HCT116 (cell line): ENCODE results near the gene MED9. TPM values are rescaled to one million over a fixed set of nuclear protein-coding genes. Genes with fewer than 3 reads are reported as not detected.

Experiments used
- ATAC-seq: fragments of 200-7000 bp; cut with Tn5 transposase; 2 replicates; pipeline ENCODE4 v1.9.1; 2020; ENCODE audit warnings: mild to moderate bottlenecking, moderate library complexity
- BruUV-seq: library from RNA; stranded (reverse); fragments of 400-500 nt; replicated peaks from 2 replicates; lab custom pipeline; 2021; lab: Mats Ljungman, UMichigan
- CTCF ChIA-PET: fragments of 300-600 bp; sonication (Branson Sonifier 250); formaldehyde crosslinking; loops from one replicate; lab custom pipeline; 2021; ENCODE audit warnings: antibody characterized with exemption; lab: Charles Lee
- POLR2A ChIA-PET: fragments of 300-600, 350-600 bp; sonication (Branson Sonifier 250); formaldehyde crosslinking; loops from one replicate; lab custom pipeline; 2021; ENCODE audit warnings: antibody characterized with exemption; lab: Charles Lee
- RAD21 ChIA-PET, 2 experiments: fragments of 300-600 bp; sonication (Branson Sonifier 250); formaldehyde crosslinking; loops; one replicate each; lab custom pipeline; 2023; ENCODE audit warnings: low total read pairs in 2 of 2; ENCODE audit not compliant: uncharacterized antibody in 2 of 2, unreplicated experiment in 2 of 2, low non-redundant PET in 1 of 2; lab: Charles Lee
- DNase-seq: peaks from one replicate; pipeline ENCODE4 v3.0.0-alpha.2; 2010; ENCODE audit warnings: low read depth, low spot score
- H2AFZ ChIP-seq: fragments of 200-600 bp; shearing (Covaris generic), sonication (generic); 2 replicates; pipeline ENCODE4 v1.6.1; 2017; ENCODE audit warnings: low read depth, mixed run types, mixed read lengths, antibody characterized with exemption, low read length; ENCODE audit not compliant: poor library complexity, severe bottlenecking
- H3K27ac ChIP-seq: 2 replicates; pipeline ENCODE4 v1.5.1; 2012; ENCODE audit warnings: low read depth, low read length
- H3K27me3 ChIP-seq: fragments of 200-600 bp; sonication (generic); 2 replicates; pipeline ENCODE4 v1.6.1; 2016; ENCODE audit warnings: mixed run types, low read length, mixed read lengths; ENCODE audit not compliant: insufficient read depth
- H3K36me3 ChIP-seq, 2 experiments: fragments of 200-500 bp in 1 of 2; fragments of 200-600 bp in 1 of 2; sonication (Bioruptor generic) in 1 of 2; sonication (generic) in 1 of 2; 2 replicates each; pipeline versions ENCODE4 v1.5.1 to v1.6.1; 2014 to 2016; ENCODE audit warnings: low read length in 2 of 2, inconsistent platforms in 1 of 2, mixed read lengths in 1 of 2, mixed run types in 1 of 2; ENCODE audit not compliant: insufficient read depth in 2 of 2, control insufficient read depth in 1 of 2
- H3K4me1 ChIP-seq, 2 experiments: fragments of 200-600 bp in 1 of 2; sonication (generic) in 1 of 2; 2 replicates each; pipeline versions ENCODE4 v1.5.1 to v1.6.1; 2012 to 2017; ENCODE audit warnings: low read length in 2 of 2, inconsistent platforms in 1 of 2, mild to moderate bottlenecking in 1 of 2, mixed read lengths in 1 of 2, mixed run types in 1 of 2, moderate library complexity in 1 of 2; ENCODE audit not compliant: insufficient read depth in 2 of 2, control insufficient read depth in 1 of 2
- H3K4me2 ChIP-seq: fragments of 200-600 bp; sonication (generic); 2 replicates; pipeline ENCODE4 v1.6.1; 2017; ENCODE audit warnings: mixed run types, low read length, mixed read lengths
- H3K4me3 ChIP-seq, 2 experiments: fragments of 200-600 bp in 1 of 2; sonication (generic) in 1 of 2; replicated peaks in 1 of 2; 2 replicates each; pipeline ENCODE4 v1.5.1; 2011 to 2016; ENCODE audit warnings: low read length in 2 of 2, control low read depth in 1 of 2, low read depth in 1 of 2, mild to moderate bottlenecking in 1 of 2, mixed read lengths in 1 of 2, mixed run types in 1 of 2
- H3K79me2 ChIP-seq: fragments of 200-600 bp; sonication (generic); 2 replicates; pipeline ENCODE4 v1.6.1; 2017; ENCODE audit warnings: mild to moderate bottlenecking, mixed run types, low read length, moderate library complexity, mixed read lengths; ENCODE audit not compliant: insufficient read depth
- H3K9ac ChIP-seq: fragments of 200-600 bp; sonication (generic); 2 replicates; pipeline ENCODE4 v1.6.1; 2016; ENCODE audit warnings: low read length, mixed read lengths
- H3K9me2 ChIP-seq: fragments of 200-600 bp; sonication (generic), shearing (Covaris generic); 2 replicates; pipeline ENCODE4 v1.6.1; 2017; ENCODE audit warnings: mixed run types, mild to moderate bottlenecking, moderate library complexity; ENCODE audit not compliant: insufficient read depth
- H3K9me3 ChIP-seq, 2 experiments: fragments of 200-500 bp in 1 of 2; fragments of 200-600 bp in 1 of 2; sonication (Bioruptor generic) in 1 of 2; sonication (generic) in 1 of 2; 2 replicates each; pipeline ENCODE4 v1.6.1; 2014 to 2017; ENCODE audit warnings: low read length in 2 of 2, mixed read lengths in 2 of 2, inconsistent platforms in 1 of 2, low read depth in 1 of 2, mild to moderate bottlenecking in 1 of 2, mixed run types in 1 of 2, moderate library complexity in 1 of 2; ENCODE audit not compliant: control insufficient read depth in 1 of 2, insufficient read depth in 1 of 2
- H4K20me1 ChIP-seq: fragments of 200-600 bp; sonication (generic), shearing (Covaris generic); 2 replicates; pipeline ENCODE4 v1.6.1; 2017; ENCODE audit warnings: mixed run types, mild to moderate bottlenecking, moderate library complexity; ENCODE audit not compliant: insufficient read depth
- CBX3 ChIP-seq: IDR thresholded peaks from 2 replicates; pipeline ENCODE4 v1.6.1; 2012; ENCODE audit warnings: low read depth
- EGR1 ChIP-seq: IDR thresholded peaks from 2 replicates; pipeline ENCODE4 v1.6.1; 2012; ENCODE audit warnings: low read depth
- ELF1 ChIP-seq: IDR thresholded peaks from 2 replicates; pipeline ENCODE4 v1.6.1; 2012; ENCODE audit warnings: low read depth, borderline replicate concordance
- EZH2 ChIP-seq: fragments of 200-600 bp; sonication (generic); IDR thresholded peaks from 2 replicates; pipeline ENCODE4 v1.6.1; 2017; ENCODE audit warnings: antibody characterized with exemption, mixed run types
- EZH2phosphoT487 ChIP-seq: fragments of 200-600 bp; IDR thresholded peaks from 2 replicates; pipeline ENCODE4 v1.6.1; 2018; ENCODE audit warnings: antibody characterized with exemption, borderline replicate concordance
- JUND ChIP-seq: IDR thresholded peaks from 2 replicates; pipeline ENCODE4 v1.6.1; 2012
- RAD21 ChIP-seq: IDR thresholded peaks from 2 replicates; pipeline ENCODE4 v1.6.1; 2012; ENCODE audit warnings: low read depth, mild to moderate bottlenecking
- SIN3A ChIP-seq: IDR thresholded peaks from 2 replicates; pipeline ENCODE4 v1.6.1; 2012; ENCODE audit warnings: low read depth
- SP1 ChIP-seq: IDR thresholded peaks from 2 replicates; pipeline ENCODE4 v1.6.1; 2012; ENCODE audit warnings: low read depth
- SRF ChIP-seq: IDR thresholded peaks from 2 replicates; pipeline ENCODE4 v1.6.1; 2012; ENCODE audit warnings: low read depth
- TCF7L2 ChIP-seq: IDR thresholded peaks from 2 replicates; pipeline ENCODE4 v1.7.0; 2011; ENCODE audit warnings: borderline replicate concordance, inconsistent platforms; ENCODE audit not compliant: insufficient read depth, insufficient read length; ENCODE audit errors: extremely low read depth
- YY1 ChIP-seq: IDR thresholded peaks from 2 replicates; pipeline ENCODE4 v1.6.1; 2011; ENCODE audit warnings: low read length, low read depth, moderate library complexity, mild to moderate bottlenecking; ENCODE audit not compliant: insufficient replicate concordance; ENCODE audit errors: extremely low read depth
- intact Hi-C: fragments of 100-400 bp; cut with micrococcal nuclease; formaldehyde crosslinking; loops from 2 replicates; pipeline ENCODE4 v1.10.0; 2022
- total RNA-seq: library from RNA; stranded (reverse); gene quantifications from one replicate; pipeline ENCODE4 v1.2.1, GENCODE V29; 2021; ENCODE audit not compliant: unreplicated experiment
- TF ChIP-seq, protein P1 (sequence below), 3 experiments: fragments of 200-600 bp in 1 of 3; sonication (generic) in 1 of 3; IDR thresholded peaks in 2 of 3; conservative IDR thresholded peaks in 1 of 3; 2 replicates each; pipeline ENCODE4 v1.5.1; 2012 to 2017; ENCODE audit warnings: low read depth in 2 of 3, low read length in 2 of 3, antibody characterized with exemption in 1 of 3, borderline replicate concordance in 1 of 3, control low read depth in 1 of 3, mild to moderate bottlenecking in 1 of 3, mixed read lengths in 1 of 3, mixed run types in 1 of 3, moderate library complexity in 1 of 3; ENCODE audit not compliant: insufficient read depth in 1 of 3
- TF ChIP-seq, protein P2 (sequence below): IDR thresholded peaks from 2 replicates; pipeline ENCODE4 v1.6.1; 2012; ENCODE audit warnings: low read depth
- TF ChIP-seq, protein P3 (sequence below): IDR thresholded peaks from 2 replicates; pipeline ENCODE4 v1.6.1; 2012

The MED9 gene
- total RNA-seq, 1 experiment from 2014 or later = 13.9 TPM

DNA sequence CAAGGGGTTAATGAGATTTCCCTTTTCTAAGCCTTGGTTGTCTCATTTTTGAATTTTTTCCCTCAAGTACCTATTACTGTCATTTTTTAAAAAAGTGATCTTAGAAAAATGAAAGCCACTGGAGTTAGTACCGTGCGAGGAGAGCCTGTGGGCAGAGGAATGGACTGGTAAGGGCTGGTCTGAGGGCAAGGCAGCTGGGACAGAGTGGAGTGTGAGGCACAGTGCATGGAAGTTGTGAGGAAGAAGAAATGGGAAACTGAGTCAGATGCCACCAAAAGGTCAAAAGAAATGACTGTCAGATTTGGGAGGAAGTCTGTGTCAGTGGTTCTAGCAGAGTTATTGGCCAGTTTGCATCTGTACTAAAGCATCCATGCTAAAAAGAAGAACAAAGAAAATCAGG, 11.2 kb downstream of the MED9 start:
- ATAC-seq (no peak), DNase-seq (no peak)
- Histone ChIP-seq H3K4me3 (no peak overlapping the region), H3K9me3 (no peaks in the 10 kb centered on the region), H3K4me1 (peaks cover 0 to 8% of the 10 kb centered on the region in 2 experiments; a peak in 2 of 4 replicates), H3K27ac (no peak overlapping the region), H3K9ac (no peak overlapping the region), H3K4me2 (no peak overlapping the region), H4K20me1 (no peaks in the 10 kb centered on the region), H3K36me3 (peaks cover 3 to 23% of the 10 kb centered on the region in 2 experiments; a peak in 3 of 4 replicates), H3K9me2 (no peaks in the 10 kb centered on the region), H2AFZ (no peak overlapping the region), H3K27me3 (no peaks in the 10 kb centered on the region), H3K79me2 (peaks cover 51% of the 10 kb centered on the region)
- POLR2A ChIA-PET = no interaction called here
- BruUV-seq = no TSS peak
- CTCF ChIA-PET = no interaction called here
- intact Hi-C loops = no loop called here
- RAD21 ChIA-PET = no interaction called here
- TF ChIP-seq EZH2phosphoT487 (no peak), ELF1 (no peak), TCF7L2 (no peak), CBX3 (no peak), YY1 (no peak), EGR1 (no peak), SP1 (no peak), RAD21 (no peak), SRF (no peak), JUND (no peak), SIN3A (no peak), EZH2 (no peak)
- TF ChIP-seq, protein P1, sequence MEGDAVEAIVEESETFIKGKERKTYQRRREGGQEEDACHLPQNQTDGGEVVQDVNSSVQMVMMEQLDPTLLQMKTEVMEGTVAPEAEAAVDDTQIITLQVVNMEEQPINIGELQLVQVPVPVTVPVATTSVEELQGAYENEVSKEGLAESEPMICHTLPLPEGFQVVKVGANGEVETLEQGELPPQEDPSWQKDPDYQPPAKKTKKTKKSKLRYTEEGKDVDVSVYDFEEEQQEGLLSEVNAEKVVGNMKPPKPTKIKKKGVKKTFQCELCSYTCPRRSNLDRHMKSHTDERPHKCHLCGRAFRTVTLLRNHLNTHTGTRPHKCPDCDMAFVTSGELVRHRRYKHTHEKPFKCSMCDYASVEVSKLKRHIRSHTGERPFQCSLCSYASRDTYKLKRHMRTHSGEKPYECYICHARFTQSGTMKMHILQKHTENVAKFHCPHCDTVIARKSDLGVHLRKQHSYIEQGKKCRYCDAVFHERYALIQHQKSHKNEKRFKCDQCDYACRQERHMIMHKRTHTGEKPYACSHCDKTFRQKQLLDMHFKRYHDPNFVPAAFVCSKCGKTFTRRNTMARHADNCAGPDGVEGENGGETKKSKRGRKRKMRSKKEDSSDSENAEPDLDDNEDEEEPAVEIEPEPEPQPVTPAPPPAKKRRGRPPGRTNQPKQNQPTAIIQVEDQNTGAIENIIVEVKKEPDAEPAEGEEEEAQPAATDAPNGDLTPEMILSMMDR (IDR thresholded peaks at IDR 0.05 in 2 of 3, conservative IDR thresholded peaks at IDR 0.05 in 1 of 3; ENCODE audit: borderline replicate concordance in 1 of 3, insufficient read depth in 1 of 3, low read depth in 2 of 3, low read length in 2 of 3) = no peak
- TF ChIP-seq, protein P2, sequence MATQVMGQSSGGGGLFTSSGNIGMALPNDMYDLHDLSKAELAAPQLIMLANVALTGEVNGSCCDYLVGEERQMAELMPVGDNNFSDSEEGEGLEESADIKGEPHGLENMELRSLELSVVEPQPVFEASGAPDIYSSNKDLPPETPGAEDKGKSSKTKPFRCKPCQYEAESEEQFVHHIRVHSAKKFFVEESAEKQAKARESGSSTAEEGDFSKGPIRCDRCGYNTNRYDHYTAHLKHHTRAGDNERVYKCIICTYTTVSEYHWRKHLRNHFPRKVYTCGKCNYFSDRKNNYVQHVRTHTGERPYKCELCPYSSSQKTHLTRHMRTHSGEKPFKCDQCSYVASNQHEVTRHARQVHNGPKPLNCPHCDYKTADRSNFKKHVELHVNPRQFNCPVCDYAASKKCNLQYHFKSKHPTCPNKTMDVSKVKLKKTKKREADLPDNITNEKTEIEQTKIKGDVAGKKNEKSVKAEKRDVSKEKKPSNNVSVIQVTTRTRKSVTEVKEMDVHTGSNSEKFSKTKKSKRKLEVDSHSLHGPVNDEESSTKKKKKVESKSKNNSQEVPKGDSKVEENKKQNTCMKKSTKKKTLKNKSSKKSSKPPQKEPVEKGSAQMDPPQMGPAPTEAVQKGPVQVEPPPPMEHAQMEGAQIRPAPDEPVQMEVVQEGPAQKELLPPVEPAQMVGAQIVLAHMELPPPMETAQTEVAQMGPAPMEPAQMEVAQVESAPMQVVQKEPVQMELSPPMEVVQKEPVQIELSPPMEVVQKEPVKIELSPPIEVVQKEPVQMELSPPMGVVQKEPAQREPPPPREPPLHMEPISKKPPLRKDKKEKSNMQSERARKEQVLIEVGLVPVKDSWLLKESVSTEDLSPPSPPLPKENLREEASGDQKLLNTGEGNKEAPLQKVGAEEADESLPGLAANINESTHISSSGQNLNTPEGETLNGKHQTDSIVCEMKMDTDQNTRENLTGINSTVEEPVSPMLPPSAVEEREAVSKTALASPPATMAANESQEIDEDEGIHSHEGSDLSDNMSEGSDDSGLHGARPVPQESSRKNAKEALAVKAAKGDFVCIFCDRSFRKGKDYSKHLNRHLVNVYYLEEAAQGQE = no peak
- TF ChIP-seq, protein P3, sequence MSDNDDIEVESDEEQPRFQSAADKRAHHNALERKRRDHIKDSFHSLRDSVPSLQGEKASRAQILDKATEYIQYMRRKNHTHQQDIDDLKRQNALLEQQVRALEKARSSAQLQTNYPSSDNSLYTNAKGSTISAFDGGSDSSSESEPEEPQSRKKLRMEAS = no peak
